T-helper 2 cell treated with Interferon-gamma antibody and Interleukin-4, amounts not matched to agents 5 μg/mL and 100 μg/mL, for 36 hours (primary cell): ENCODE data around the gene ANP32A.
"Not testable (repeated sequence)": the region's sequence is repeated elsewhere in the genome, so short reads cannot be mapped to it uniquely, and the experiment has no call there.

ENCODE experiments used
- DNase-seq: peaks from one replicate; pipeline ENCODE4 v3.0.0; 2021; ENCODE audit warnings: low spot score
- H3K27ac Mint-ChIP-seq: one replicate; pipeline ENCODE4 v1.8.0; 2021; ENCODE audit warnings: mild to moderate bottlenecking, mixed read lengths
- H3K27me3 Mint-ChIP-seq: one replicate; pipeline ENCODE4 v1.8.0; 2021; ENCODE audit warnings: low read depth, mixed read lengths
- H3K36me3 Mint-ChIP-seq: one replicate; pipeline ENCODE4 v1.8.0; 2021; ENCODE audit warnings: low read depth, mixed read lengths
- H3K4me1 Mint-ChIP-seq: one replicate; pipeline ENCODE4 v1.8.0; 2021; ENCODE audit warnings: low read depth, mixed read lengths
- H3K4me3 Mint-ChIP-seq: one replicate; pipeline ENCODE4 v1.8.0; 2022; ENCODE audit warnings: mild to moderate bottlenecking, moderate library complexity, mixed read lengths
- H3K9me3 Mint-ChIP-seq: one replicate; pipeline ENCODE4 v1.8.0; 2021; ENCODE audit warnings: mixed read lengths

The ANP32A gene

DNA sequence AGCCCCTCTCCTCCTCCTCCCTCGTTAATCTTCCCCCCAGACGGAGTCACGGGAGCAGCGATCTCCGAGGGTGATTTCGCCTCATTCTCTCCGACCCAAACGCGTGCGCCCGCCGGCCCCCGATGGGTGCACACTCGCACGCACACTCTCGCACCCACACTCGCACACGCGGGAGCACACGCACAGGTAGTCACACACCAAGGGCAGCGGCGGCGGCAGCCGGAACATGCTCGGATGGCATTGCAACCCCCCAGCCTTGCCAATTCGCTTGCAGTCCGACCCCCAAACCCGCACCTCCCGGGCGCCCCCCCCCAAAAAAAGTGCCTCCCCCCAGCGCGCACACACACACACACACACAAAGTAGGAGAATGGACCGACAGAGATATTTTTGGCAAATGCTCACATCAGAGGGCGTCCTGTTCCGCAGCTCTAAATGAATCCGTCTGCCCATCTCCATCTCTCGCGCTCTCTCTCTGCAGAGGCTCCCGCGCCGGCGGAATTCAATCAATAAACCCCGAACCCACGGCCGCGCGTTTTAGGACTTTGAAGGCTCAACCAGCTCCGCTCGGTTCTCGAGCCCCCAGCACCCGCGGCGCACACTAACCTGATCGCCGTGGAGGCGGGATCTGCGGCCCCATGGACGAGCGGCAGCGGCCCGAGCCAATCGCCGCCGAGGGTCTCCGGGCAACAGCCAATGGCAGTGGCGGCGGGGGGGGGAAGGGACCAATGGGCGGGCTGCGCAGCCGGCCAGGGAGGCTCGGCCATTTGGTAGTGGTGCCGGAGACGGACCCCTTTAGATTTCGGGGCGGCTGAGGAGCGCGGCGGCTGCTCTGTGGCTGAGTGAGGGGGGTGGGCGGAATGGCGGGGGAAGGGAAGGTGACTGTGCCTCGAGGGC is at the start of gene ANP32A:
Gene ANP32A, minus strand, starts transcription at position 601 of the 895 bp plus-strand sequence. Its CDS starts 144 bp downstream, at position 457.
- Mint-ChIP-seq H3K4me1 (peaks cover 30% of the 10 kb centered on the region), H3K4me3 (peak within 1 kb of the TSS; percentile 97), H3K9me3 (no peaks in the 10 kb centered on the region), H3K27me3 (no peaks in the 10 kb centered on the region), H3K36me3 (peaks cover 20% of the 10 kb centered on the region), H3K27ac (peak within 1 kb of the TSS; percentile 100)
- peak; percentile 94 for DNase-seq

DNA sequence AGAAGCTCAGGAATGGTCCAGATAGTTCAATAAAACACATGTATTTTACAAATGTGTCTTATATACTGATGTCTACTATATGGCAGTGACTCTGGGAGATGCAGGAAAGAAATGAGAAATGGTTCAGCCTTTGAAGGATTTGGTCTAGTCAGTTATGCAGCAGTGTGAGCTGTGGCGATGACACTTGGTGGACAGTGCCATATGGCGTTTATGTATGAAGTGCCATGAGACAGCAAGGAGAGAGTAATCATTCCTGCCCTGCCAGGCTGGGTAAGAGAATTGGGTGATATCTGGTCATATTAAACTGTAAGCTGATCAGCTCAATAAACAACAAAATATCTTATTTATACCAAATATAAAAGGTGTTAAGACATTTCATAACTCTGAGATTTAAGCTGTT is 47.6 kb upstream of the ANP32A start:
- no peaks in the 10 kb centered on the region for H3K4me1 Mint-ChIP-seq

DNA sequence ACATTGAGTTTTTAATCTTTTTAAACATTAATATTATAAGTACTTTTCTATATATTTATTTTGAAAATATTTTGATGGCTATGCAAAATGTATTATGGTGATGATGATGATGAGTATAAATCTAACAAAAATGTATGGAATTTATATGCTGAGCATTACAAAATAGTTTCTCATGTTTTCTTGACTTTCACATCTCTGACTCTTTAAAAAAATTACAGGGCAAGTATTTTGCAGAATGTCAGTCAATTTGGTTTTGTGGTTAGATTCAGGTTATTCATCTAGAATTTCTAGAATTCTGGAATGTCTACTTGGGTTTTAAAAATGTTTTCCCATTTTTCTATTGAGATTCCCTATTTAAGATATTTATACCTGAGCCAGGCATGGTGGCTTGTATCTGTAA is 41.7 kb upstream of the ANP32A start:
- Mint-ChIP-seq H3K27me3 (peaks cover 13% of the 10 kb centered on the region), H3K9me3 (peaks cover 6% of the 10 kb centered on the region), H3K4me3 (no peak overlapping the region), H3K27ac (no peak overlapping the region), H3K4me1 (no peaks in the 10 kb centered on the region), H3K36me3 (no peaks in the 10 kb centered on the region)
- no peak for DNase-seq

More for the DNA sequence above, 47.6 kb upstream of the ANP32A start:
- Mint-ChIP-seq H3K4me3 (no peak overlapping the region), H3K27me3 (peaks cover 25% of the 10 kb centered on the region), H3K27ac (no peak overlapping the region), H3K36me3 (no peaks in the 10 kb centered on the region), H3K9me3 (no peaks in the 10 kb centered on the region)
- DNase-seq: no peak

DNA sequence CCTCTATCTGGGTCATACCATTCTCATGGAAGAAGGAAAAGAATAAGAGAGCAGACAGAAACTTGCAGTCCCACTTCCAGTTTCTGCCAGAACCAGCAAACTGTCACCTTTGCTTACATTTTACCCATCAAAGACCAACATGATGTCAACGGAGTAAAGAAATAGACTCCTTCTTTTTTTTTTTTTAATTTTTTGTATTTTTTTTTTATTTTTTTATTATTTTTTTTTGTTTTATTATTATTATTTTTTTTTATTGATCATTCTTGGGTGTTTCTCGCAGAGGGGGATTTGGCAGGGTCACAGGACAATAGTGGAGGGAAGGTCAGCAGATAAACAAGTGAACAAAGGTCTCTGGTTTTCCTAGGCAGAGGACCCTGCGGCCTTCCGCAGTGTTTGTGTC is 38.0 kb upstream of the ANP32A start:
- Mint-ChIP-seq H3K9me3 (peaks cover 17% of the 10 kb centered on the region), H3K27me3 (peaks cover 23% of the 10 kb centered on the region)
- not testable (repeated sequence) for DNase-seq, H3K27ac Mint-ChIP-seq, H3K36me3 Mint-ChIP-seq, H3K4me3 Mint-ChIP-seq, H3K4me1 Mint-ChIP-seq

DNA sequence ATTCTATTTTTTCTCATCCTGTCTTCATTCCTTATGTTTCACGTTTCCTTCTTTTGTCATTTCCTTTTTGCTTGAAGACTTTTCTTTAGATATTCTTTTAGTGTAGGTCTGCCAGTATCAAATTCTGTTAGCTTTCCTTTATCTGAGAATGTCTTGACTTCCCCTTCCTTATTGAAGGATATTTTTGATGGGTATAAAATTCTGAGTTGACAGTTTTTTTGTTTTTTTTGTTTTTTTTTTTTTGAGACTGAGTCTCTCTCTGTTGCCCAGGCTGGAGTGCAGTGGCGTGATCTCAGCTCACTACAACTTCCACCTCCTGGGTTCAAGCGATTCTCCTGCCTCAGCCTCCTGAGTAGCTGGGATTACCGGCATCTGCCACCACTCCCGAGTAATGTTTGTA is 36.7 kb upstream of the ANP32A start:
- Mint-ChIP-seq H3K9me3 (peaks cover 17% of the 10 kb centered on the region), H3K27me3 (peaks cover 25% of the 10 kb centered on the region)
- not testable (repeated sequence) for H3K4me1 Mint-ChIP-seq, H3K27ac Mint-ChIP-seq, H3K36me3 Mint-ChIP-seq, DNase-seq, H3K4me3 Mint-ChIP-seq

DNA sequence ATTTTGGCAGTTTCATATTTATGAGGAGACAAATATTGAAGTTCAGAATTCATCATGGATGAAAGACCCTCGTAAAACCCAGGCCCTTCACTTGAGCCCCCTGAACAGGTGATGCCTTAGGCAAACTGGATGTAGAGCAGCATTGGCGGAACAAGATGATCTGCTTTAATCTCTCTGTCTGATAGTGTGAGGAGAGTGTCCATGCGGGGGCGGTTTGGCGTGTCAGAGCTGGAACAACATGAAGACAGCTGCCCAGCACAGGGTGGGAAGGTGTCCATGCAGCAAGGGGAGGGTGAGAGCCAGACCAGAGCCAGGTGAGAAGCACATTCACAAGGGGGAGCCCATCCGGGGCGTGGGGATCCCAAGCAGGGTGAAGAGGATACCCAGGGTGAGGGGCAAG is 31.8 kb upstream of the ANP32A start:
- Mint-ChIP-seq H3K27me3 (peaks cover 36% of the 10 kb centered on the region), H3K9me3 (peaks cover 12% of the 10 kb centered on the region), H3K4me1 (no peaks in the 10 kb centered on the region), H3K4me3 (no peak overlapping the region), H3K27ac (no peak overlapping the region), H3K36me3 (no peaks in the 10 kb centered on the region)
- DNase-seq: no peak

DNA sequence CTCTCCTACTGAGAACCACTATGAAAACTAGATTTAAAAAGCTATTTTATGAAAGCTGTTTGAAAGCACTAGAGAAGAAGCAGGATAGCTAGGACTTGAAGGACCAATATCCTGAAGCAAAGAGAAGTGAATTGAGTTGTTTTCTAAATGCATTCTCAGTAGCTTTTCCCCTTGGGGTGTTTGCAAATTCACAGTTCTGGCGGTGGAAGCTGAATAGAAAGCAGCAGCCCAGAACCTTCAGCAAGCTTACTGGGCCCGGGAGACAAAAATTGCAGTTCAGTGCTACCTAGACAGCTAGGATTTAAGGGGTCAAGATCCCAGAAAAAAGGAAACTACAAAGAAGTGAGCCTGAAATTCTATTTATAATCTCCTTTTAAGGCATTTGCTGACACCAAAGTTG is 31.3 kb upstream of the ANP32A start:
- Mint-ChIP-seq H3K27ac (no peak overlapping the region), H3K27me3 (peaks cover 40% of the 10 kb centered on the region), H3K9me3 (peaks cover 7% of the 10 kb centered on the region), H3K4me3 (no peak overlapping the region), H3K4me1 (no peaks in the 10 kb centered on the region), H3K36me3 (no peaks in the 10 kb centered on the region)
- no peak for DNase-seq

DNA sequence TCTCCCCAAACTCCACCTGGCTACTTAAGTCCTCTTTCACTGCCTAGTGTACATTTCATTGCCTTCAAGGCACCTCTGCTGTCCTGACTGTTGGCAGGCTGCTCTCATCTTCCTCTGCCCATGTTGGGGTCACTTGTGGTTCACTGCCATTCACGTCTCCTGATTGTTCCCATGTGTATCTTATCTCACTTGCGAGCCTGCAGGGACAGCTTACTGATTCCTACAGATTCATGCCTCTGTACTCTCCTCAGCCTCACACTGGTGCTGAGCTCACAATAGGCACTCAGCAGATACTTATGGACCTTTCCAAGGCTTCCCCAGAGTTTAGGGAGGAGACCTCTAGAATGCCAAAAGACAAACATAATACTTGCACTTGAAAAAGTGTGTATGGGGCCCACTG is 28.8 kb upstream of the ANP32A start:
- no peak overlapping the region for H3K27ac Mint-ChIP-seq
- H3K27me3 Mint-ChIP-seq: peaks cover 40% of the 10 kb centered on the region
- H3K36me3 Mint-ChIP-seq: no peaks in the 10 kb centered on the region
- no peak for DNase-seq
- H3K9me3 Mint-ChIP-seq: no peaks in the 10 kb centered on the region
- no peak overlapping the region for H3K4me3 Mint-ChIP-seq
- no peaks in the 10 kb centered on the region for H3K4me1 Mint-ChIP-seq

DNA sequence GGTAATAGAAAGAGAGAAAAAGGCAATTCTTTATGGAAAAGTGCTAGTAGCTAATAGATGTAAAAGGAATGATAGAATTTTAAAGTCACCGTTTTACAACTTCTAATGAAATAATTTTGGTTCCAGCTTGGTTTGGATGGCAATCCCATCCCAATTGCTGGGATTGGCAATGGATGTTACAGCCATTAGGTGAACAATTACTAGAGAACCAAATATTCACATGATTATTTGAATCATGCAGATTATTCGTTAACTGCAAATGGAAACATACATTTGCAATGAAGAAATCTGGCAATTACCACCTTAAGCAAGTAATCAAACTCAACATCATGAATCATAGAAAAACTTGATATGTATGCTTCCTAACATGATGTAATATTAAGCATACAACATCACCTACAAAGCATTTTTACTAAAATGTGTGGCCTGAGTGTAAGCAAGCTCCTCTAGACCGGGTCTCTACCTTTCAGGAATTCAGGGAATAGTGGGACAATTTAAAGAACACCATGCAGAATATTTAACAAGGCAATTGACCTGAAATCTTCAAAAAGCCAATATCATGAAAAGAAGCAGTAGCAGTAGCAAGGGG is 26.2 kb upstream of the ANP32A start:
- Mint-ChIP-seq H3K27ac (no peak overlapping the region), H3K36me3 (no peaks in the 10 kb centered on the region), H3K27me3 (peaks cover 54% of the 10 kb centered on the region), H3K9me3 (no peaks in the 10 kb centered on the region), H3K4me3 (no peak overlapping the region), H3K4me1 (peaks cover 5% of the 10 kb centered on the region)
- DNase-seq: no peak

DNA sequence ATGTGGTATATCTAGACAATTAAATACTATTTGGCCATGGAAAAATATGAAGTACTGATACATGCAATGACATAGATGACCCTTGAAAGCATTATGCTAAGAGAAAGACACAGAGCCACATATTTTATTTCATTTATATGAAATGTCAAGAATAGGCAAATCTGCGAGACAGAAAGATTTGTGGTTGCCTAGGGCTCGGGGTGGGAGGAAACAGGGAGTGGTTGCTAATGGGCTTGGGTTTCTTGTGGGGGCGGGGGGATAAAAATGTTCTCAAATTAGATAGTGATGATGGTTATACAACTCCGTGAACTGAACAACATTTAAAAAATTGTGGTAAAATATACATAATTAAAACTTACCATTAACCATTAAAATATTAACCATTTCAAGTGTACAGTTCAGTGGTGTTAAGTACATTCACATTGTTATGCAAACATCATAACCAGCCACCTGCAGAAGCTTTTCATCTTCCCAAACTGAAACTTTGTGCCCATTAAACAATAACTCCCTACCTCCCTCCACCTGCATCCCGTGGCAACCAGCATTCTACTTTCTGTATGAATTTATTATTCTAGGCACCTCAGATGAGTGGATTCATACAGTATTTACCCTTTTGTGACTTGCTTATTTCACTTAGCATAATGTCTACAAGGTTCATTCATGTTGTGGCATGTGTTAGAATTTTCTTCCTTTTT is 24.3 kb upstream of the ANP32A start:
- no peak for DNase-seq
- peaks cover 62% of the 10 kb centered on the region for H3K27me3 Mint-ChIP-seq
- no peaks in the 10 kb centered on the region for H3K9me3 Mint-ChIP-seq
- no peak overlapping the region for H3K27ac Mint-ChIP-seq
- no peak overlapping the region for H3K4me3 Mint-ChIP-seq
- peaks cover 5% of the 10 kb centered on the region for H3K4me1 Mint-ChIP-seq
- H3K36me3 Mint-ChIP-seq: no peaks in the 10 kb centered on the region

DNA sequence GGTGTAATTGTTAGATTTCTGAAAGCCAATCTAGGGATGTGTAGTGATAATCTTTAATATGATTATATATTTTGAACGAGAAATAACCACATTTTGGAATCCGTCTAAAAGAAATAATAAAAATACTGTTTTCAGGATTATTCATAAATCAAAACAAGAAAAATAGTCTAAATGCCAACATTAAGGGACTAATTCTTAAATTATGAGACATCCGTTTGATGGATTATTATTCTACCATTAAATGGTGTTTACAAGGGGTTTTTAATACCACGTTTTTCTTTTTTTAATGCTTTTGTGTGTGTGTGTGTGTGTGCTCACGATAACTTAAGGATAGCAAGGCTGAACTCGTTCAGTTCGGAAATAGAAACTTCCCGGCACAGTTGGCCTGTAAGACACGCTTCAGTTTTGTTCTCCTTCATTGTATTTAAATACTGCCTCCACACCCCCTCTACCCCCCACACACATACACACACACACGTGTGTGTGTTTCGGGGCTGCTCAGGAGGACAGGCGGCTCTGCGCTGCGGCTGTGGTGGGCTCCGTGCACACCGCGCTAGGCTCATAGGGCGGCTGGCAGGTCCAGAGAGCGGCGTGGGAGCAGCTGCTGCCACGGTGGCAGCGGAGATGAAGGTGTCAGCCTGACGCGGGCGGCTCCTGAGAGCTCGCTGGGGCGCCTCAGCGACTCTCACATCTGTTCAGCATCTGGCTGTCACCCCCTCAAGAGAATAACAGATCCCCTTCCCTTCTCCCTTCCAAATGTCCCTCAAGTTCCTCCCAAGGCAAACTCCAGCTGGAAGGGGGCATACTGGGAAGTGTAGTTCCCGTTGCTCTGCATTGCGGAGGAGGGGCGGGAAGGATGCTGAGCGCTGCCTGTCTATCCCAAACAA is 23.0 kb upstream of the ANP32A start:
- Mint-ChIP-seq H3K27ac (no peak overlapping the region), H3K9me3 (no peaks in the 10 kb centered on the region), H3K36me3 (no peaks in the 10 kb centered on the region), H3K4me1 (peaks cover 5% of the 10 kb centered on the region), H3K4me3 (peak overlapping the region; percentile 59), H3K27me3 (peaks cover 63% of the 10 kb centered on the region)
- DNase-seq: peak; percentile 20

DNA sequence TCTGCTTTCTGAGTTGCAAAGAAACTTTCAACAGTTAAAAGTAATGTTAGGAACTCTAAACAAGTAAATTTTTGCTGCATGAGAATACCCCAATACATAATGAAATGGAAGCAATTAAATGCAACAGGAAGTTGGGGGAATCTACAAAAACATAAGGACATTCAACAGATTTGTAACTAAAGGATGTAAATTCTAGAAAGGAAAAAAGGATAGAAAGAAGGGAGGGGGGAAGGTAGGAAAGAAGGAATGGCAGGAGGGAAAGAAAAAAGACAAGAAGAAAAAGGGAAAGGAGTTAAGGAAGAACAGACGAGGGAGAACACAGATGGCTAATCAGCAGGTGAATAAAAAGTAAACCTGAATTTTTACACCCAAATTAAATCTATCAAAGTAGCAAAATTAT is 22.3 kb upstream of the ANP32A start:
- no peak for DNase-seq
- Mint-ChIP-seq H3K9me3 (no peaks in the 10 kb centered on the region), H3K27ac (no peak overlapping the region), H3K4me1 (peaks cover 5% of the 10 kb centered on the region), H3K4me3 (no peak overlapping the region), H3K27me3 (peaks cover 68% of the 10 kb centered on the region), H3K36me3 (no peaks in the 10 kb centered on the region)

DNA sequence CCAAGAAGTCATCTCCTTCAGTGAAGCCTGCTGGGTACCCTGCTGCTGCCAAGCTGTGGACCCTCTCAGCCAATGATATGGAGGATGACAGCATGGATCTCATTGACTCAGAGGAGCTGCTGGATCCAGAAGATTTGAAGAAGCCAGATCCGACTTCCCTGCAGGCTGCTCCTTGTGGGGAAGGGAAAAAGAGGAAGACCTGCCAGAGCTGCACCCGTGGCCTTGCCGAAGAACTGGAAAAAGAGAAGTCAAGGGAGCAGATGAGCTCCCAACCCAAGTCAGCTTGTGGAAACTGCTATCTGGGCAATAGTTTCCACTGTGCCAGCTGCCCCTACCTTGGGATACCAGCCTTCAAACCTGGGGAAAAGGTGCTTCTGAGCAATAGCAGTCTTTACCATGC is 13.7 kb upstream of the ANP32A start:
- H3K4me3 Mint-ChIP-seq: no peak overlapping the region
- H3K4me1 Mint-ChIP-seq: peaks cover 18% of the 10 kb centered on the region
- peaks cover 25% of the 10 kb centered on the region for H3K27me3 Mint-ChIP-seq
- peaks cover 12% of the 10 kb centered on the region for H3K9me3 Mint-ChIP-seq
- no peak for DNase-seq
- no peak overlapping the region for H3K27ac Mint-ChIP-seq
- H3K36me3 Mint-ChIP-seq: peaks cover 2% of the 10 kb centered on the region
